ENCODE results near the gene MIGA2.
A peak's percentile ranks its signal among the peaks of the same experiment; 100 is the strongest.
"Not testable (repeated sequence)": the region's sequence is repeated elsewhere in the genome, so short reads cannot be mapped to it uniquely, and the experiment has no call there.

The MIGA2 gene

DNA sequence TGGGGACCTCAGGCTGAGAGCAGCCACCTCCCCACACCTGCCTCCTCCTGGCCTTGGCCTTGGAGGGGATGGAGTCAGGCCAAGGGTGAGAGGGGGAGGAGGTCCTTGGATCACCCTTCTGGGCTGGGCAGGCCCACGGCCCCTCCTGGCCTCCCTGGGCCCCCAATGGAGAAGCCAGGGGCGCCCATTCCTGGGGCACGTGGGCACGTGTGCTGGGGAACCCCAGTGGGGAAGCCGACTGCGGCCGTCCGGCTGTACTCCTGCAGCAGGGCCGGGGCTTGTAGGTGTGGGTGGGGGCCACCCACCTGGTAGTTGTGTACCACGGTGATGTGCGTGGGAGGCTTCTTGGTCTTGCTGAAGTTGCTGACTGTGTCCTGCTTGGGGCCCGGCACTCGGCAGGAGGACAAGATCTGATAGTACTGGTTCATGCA is 65.7 kb downstream of the MIGA2 start:
- DNase-seq (ENCODE audit: low read depth), result no peak

- peak; percentile 76 for DNase-seq (ENCODE audit: low read depth)
These were observed 66.6 kb downstream of the MIGA2 start for GRCh38 chr9:129102791-129103594.

GRCh38 chr9:129103595-129103965 is 67.2 kb downstream of the MIGA2 start:
- no peak for DNase-seq (ENCODE audit: low read depth)

GRCh38 chr9:129104051-129104450 is 67.6 kb downstream of the MIGA2 start:
- DNase-seq (ENCODE audit: low read depth), result no peak

DNA sequence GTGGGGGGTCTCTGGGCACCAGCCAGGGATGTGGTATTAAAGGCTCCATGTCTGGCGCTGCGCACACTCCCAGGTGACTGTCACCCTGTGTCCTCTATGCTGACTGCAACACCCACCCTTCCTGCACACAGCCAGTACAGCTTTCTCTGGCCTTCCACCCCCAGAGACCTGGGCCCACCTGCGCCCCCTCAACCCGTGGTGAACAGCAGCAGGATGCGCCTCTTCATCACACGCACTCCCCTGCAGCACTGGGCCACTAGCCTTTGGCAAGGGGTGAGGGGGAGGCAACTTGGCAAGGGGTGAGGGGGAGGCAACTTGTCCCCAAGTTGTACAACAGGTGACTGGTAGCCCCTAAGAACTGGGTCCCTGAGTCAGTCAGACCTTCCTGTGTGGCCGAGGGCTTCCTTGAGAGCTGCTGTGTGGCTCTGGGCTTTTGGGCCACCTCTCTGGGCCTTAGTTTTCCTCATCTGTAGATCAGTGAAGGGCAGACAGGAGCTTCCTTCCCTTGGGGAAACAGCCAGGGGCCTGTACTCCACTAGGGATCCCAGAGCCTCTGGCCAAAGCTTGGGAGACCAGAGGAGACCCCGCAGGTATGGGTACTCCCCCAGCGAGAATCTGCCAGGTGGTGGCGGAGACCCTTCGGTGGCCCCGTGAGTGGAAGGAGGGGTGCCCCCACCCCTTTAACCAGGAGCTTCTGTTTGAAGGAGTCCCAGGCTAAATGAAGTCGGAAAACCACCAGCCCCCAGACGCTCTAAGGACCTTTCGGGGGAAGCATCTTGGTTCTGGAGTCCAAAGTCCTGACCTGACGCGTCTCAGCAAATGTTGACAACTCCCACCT is 69.7 kb downstream of the MIGA2 start:
- DNase-seq (ENCODE audit: low read depth), result no peak

GRCh38 chr9:129107651-129108050 is 71.2 kb downstream of the MIGA2 start:
- no peak for DNase-seq (ENCODE audit: low read depth)

DNA sequence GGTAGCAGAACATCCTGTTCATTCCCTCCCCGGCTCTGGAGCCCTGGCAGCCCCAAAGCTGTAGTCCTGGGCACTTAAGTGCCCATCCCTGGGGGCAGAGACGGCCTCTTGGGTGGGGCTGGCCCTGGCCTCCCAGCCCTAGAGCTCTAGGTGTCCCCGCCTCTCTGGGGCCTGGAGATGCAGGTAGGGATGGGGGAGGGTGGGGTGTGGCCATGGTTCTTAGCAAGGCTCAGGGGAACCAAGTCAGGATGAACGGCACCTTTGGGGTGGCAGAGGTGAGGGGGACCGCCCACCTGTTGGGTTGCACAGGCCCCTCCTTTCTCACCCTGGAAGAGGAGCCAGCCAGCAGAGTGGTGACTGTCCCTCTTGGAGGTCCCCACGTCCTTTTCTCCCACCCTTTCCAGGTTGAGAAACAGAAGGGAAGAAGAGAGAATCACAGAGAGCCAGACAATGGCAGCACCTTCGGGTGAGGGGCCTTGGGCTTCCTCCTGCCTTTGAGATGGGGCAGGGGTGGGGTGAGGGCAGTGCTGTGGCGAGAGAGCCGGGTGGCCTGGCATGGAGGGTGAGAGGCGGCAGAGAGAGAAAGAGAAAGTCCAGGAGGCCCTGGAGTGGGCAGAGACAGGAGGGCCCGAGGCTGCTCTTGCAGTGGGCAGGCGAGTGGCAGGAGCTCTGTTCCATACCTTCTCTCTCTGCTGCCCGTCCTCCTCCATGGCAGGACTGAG is 71.8 kb downstream of the MIGA2 start:
- DNase-seq (ENCODE audit: low read depth), result no peak

GRCh38 chr9:129108805-129109536 is 72.5 kb downstream of the MIGA2 start:
- DNase-seq (ENCODE audit: low read depth), result no peak

DNA sequence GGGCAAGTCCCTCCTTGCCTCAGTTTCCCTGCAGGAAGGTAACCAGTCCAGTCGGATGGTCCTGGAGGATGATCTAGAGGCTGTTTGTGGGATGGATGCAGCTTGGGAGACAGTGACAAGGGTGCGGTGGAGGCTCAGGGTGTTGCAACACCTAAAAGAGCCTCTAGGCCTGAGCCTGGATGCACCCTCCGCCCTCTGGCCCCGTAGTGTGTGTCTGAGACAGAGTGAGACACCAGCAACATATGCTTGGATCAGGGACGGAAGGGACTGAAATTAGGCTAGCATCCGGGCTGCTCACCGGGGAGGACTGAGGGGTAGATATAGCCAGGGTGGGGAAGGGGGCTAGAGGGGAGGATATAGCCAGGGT is 73.1 kb downstream of the MIGA2 start:
- peak; percentile 69 for DNase-seq (ENCODE audit: low read depth)

DNA sequence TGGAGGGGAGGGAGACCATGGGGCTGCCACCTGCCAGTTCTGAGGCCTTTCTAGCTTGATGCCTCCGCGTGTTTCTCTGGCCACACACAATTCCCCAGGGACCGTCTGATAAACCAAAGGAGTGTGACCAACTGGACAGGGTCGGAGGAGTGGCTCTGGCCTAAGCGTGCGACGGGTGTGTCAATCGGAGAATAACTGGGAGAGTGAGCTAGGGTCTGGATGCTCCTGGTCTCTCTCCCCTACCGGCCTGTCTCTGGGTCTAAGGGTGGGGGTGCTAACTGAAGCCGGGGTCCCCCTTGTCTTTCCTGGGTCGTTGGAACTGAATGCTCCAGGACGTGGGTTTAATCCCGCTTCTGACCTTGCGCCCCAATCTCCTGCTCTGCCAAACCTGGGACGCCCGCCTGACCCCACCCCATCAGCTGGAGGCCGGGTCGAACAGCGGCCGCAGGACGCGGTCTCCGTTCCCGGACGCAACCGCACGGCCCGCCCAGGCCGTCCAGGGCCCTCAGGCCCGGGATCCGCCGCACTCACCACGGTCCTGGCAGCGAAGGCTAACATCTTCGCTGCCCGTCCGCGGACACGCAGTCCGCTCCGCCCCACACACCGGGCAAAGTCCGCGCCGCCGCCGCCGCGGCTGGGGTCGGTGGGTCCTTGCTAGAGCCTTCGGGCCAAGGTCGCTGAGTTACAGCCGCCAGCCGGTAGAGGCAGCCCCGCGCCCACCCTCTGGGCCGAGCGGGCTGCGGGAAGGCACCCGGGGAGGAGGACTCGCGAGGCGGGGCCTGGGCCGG is 73.7 kb downstream of the MIGA2 start:
- DNase-seq (ENCODE audit: low read depth), result peak; percentile 52

GRCh38 chr9:129110740-129111527 is 74.5 kb downstream of the MIGA2 start, which contains the start of the genes CRAT and PTPA:
CRAT (minus strand) TSS chr9:129110793; CDS start chr9:129110509, 284 bp downstream.
PTPA (plus strand) TSS chr9:129111415; CDS start chr9:129111601, 186 bp downstream.
- peak; percentile 95 for DNase-seq (ENCODE audit: low read depth)

- peak; percentile 60 for DNase-seq (ENCODE audit: low read depth)
These were observed 75.2 kb downstream of the MIGA2 start for GRCh38 chr9:129111528-129112151.

GRCh38 chr9:129112526-129112925 is 76.1 kb downstream of the MIGA2 start:
- DNase-seq (ENCODE audit: low read depth), result not testable (repeated sequence)

DNA sequence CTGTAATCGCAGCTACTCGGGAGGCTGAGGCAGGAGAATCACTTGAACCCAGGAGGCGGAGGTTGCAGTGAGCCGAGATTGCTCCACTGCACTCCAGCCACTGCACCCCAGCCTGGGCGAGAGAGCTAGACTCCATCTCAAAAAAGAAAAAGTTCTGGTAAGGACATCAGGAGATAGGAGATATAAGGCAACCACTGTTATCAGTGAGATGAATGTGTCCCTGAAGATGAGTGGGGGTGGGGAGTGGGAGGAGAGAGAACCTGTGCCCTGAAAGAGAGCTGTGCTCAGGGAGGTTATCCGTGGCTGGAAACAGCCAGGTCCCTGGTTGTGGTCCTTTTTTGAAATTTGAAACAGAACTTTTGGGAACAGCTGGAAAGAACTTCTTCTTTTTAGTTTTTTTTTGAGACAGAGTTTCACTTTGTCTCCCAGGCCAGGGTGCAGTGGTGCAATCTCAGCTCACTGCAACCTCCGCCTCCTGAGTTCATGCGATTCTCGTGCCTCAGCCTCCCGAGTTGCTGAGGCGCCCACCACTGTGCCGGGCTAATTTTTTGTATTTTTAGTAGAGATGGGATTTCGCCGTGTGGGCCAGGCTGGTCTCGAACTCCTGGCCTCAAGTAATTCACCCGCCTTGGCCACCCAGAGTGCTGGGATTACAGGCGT is 77.3 kb downstream of the MIGA2 start:
- DNase-seq (ENCODE audit: low read depth), result no peak

- DNase-seq (ENCODE audit: low read depth), result no peak
These were observed 82.4 kb downstream of the MIGA2 start for GRCh38 chr9:129118799-129119198.

GRCh38 chr9:129121483-129121882 is 85.1 kb downstream of the MIGA2 start:
- no peak for DNase-seq (ENCODE audit: low read depth)

All from ELR (cell line).